GM18502 (cell line): Measurements from ENCODE around the gene ATP5F1A.
"Not testable (repeated sequence)": the region's sequence is repeated elsewhere in the genome, so short reads cannot be mapped to it uniquely, and the experiment has no call there.

Source experiments
- ATAC-seq: cut with Tn5 transposase; IDR thresholded peaks from one replicate; pipeline ENCODE4 v1.9.1; 2021; ENCODE audit warnings: mild to moderate bottlenecking; ENCODE audit not compliant: unreplicated experiment, poor library complexity

The ATP5F1A gene

DNA sequence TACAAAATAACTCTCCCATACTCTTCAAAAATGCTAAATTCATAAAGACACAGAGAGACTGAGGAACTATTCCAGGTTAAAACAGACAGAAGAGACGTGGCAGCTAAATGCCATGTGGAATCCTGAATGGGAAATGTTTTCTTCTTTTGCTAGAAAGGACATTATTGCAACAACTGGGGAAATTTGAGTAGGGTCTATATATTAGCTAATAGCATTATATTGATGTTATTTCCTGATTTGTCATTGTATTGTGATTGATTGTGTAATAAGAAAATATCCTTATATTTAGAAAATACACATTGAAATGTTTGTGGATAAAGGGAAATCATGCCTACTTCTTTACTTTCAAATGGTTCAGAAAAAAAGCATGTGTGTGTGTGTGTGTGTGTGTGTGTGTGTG is 49.5 kb downstream of the ATP5F1A start:
- ATAC-seq, result no peak

DNA sequence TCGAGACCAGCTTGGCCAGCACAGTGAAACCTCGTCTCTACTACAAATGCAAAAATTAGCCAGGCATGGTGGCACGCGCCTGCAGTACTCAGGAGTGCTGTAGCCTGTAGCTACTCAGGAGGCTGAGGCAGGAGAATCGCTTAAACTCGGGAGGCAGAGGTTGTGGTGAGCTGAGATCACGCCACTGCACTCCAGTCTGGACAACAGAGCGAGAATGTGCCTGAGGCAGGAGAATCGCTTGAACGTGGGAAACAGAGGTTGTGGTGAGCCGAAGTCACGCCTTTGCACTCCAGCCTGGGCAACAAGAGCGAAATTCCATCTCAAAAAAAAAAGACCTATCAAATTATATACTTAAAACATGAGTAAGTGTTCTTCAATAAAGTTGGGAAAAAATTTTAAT is 50.7 kb downstream of the ATP5F1A start:
- not testable (repeated sequence) for ATAC-seq

DNA sequence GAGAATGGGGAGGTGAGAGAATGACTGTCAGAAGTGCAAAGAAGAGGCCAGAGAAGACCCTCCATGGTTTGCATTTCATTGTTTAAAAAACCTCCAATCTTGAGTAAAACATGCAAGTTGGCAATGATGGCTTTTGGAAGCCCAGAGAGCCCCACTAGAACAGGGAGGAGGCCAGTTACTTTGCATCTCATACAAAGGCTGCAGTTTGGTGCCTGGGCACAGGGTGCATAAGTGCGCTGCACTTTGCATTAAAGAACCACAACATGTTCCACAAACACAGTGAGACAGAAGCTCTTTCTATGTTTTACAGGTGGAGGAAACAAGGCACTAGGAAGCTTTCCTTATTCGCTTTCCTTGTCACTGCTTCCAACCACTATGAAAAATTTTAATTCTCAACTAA is 51.4 kb downstream of the ATP5F1A start:
- ATAC-seq, result no peak

DNA sequence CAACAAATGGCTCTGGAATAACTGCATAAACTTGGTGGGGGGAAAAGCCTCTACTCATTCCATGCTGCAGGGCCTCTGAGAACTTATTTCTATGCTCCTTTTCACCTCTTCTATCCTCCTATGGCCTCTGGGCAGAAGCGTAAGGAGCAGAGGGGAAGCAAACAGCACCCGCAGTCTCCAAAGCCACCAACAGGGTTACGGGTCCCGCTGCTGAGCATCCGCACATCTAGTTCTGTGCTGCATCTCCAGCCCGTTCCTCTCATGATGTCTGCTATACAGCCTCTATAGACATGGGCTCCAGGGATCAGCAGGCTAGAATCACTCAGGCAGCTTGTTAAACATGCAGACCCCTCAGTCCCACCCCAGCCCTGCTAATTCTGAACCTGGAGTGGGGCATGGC is 52.0 kb downstream of the ATP5F1A start:
- ATAC-seq, result no peak

DNA sequence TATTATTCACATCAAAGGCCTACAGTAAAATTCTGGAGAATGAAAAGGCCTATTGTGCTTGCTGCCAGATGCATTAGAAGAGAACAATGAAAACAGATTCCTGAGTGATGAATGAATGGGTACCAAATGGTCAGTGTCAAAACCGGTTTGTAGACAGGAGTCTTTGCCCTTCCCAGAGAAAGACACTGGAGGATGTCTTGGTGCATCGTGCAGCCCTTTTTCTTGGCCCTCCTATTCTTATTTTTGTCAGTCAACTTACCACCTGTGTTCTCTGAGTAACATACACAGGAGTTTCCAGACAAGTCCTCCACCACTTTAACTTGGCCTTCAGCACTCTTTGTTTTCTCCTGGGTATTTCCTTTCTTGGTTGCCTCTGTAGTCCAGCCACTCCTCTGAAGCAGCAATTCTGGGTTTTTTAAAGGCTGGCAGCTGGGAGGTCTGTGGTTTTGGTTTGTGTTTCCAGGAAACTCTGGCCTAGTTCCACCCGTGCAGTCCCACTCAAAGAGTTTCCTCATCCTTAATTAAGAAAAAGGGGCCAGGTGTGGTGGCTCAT is 55.4 kb downstream of the ATP5F1A start:
- no peak for ATAC-seq

DNA sequence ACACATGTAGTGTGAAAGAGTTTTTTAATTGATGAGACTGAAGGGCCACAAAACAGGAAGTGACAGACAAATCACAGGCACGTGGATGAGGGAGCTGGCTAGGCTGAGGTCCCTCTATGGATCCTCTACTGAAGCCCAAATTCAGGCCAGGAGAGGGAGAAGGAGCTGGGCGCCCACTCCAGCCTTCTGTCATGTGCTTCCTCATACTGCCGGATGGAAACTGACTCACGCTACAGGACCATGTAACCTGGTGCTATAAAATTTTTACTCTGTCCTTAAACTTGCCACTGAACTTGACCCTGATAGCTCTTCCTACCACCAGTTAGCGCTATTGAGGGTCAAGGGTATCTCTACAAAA is 57.4 kb downstream of the ATP5F1A start:
- no peak for ATAC-seq

DNA sequence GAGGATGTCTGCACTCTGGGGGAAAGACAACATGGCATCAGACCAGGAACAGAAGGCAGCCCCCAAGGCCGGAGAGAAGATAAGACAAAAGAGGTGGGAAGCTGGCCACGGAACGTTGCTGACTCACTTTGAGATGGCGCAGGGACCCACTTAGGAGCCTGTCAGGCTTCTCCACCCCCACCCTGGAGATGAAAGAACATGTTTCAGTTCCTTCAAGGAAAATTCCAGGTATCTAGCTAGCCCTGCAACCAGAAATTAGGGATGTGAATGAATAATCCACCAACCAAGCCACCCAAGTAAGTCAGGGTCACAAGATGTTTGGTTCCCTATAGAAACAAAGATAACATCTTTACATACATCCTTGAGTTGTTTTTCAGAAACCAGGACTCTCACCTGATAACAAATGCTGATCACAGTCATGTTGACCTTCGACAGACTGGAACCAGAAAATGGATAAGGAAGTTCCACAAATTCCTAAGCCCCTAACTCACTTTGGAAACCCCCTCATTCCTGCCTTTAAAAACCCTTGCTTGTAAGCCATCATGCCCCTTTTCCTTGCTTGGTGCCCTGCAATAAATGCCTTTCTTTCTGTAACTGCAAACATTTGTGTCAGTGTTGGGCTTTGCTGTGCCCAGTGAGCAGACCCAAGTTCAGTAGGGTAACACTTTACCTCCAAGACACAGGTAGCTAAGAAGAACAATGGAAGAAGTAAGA is 57.9 kb downstream of the ATP5F1A start:
- no peak for ATAC-seq

DNA sequence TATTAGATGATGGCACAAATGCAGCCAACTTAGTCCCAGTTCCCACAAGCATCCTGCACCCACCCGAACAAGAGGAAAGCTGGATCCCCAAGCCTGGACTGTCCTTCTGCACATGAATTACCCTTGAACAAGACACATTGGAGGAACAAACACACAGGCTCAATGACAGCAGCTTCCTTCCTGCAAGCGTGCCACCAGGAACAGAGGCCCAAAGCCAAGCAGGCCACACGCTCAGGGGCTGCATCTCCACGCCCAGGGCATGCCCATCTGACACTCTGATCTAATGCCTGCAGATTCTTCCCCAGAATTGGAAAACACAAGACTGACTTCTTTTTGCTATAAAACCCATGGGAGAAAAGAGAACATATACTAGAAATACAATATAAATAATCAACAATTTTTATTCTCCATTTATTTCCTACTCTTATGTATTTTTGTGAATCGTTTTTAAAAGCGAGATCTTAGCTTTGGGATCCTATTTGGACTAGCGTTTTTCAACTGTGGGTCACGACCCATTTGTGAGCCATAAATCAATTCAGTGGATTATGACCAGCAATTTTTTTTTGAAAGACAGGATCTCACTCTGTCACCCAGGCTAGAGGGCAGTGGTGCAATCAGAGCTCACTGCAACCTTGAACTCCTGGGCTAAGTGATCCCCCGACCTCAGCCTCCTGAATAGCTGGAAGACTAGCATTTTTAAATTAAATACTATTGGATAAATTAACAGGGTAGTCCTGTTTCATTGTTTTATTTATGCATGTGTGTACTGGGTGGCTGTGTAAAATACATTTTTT is 60.4 kb downstream of the ATP5F1A start:
- ATAC-seq, result no peak

DNA sequence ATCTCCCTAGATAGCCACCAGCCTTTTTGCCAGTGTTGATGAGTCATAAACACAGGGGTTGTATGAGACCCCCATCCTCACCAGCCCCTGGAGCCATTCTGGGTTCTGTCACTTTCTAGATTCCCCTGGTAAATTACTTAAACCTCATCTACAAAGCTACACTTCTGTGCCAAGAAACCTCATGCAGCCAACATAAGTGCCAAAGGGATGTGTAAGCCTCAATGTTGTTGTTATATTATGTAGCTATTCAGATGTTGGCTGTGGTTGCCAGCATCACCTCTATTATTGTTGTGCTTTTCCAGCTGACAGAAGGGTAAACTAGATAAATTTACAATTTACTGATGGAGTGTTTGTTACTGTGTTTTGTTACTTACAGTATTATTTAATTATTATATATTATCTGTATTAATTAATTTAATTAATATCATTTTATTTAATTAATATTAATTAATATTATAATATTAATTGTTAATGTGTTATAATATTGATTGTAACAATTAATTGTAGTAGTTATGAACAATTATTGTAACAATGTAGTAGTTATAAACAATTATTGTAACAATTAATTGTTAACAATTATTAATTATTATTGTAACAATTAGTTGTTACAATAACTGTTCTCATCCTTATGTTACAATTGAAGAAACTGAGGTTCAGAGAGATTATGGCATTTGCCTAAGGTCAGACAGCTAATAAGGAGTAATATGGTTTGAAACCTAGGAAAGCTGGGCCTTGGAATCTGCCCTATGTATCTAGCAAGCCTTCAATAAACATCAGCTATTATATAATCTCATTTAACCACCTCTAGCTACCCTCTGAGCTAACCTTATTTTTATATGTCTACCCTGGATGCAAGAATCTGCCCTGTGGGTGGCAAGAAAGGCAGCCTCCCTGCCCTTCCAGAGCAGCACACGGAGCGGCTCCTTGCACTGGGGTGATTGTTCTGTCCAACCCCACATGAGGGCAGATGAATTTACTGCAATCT is 62.1 kb downstream of the ATP5F1A start:
- no peak for ATAC-seq

DNA sequence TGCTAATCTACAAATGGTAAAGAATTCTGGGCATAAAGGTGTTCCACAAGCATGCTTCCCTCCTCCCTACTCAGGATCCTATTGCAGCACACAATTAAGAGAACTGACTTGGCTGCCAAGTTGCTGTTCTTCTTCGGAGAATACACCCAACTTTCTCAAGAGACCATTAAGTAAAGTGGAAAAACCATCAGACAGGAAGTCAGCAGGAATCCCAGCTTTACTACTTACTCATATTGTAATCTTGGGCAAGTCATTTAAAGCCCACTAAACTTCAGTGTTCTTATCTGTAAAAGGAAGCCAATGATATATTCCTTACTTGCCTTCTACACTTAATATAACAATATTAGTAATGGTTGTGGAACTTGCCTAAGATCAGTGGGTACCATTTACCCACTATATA is 63.9 kb downstream of the ATP5F1A start:
- no peak for ATAC-seq

DNA sequence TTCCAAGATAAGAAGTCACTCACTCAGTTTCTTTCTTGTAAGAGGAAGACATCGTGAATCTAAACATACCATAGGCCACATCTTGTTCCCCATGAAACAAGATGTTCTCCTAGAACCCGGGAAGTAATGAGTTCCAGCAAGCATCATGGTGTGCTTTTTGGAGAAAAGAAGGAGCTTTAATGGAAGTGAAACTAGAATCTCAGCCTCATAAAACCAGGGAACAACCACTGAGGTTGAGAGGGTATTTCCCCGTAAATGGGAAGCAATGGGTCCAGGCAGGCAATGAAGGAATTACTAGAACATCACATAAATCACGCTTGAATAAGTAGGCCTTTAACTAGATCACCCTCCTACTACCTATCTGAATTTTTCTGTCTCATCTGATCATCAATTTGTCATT is 66.4 kb downstream of the ATP5F1A start:
- no peak for ATAC-seq
